ENCODE results near the gene STIL.

GRCh38 chr1:47362828-47363227 is 48.9 kb upstream of the STIL start:
- TF ChIP-seq ATF3 (IDR thresholded peaks at IDR 0.05) (no peak), CTCF (IDR thresholded peaks at IDR 0.05; ENCODE audit: low read depth, low read length, missing input control) (no peak), MAX (IDR thresholded peaks at IDR 0.05) (no peak), JUND (IDR thresholded peaks at IDR 0.05) (no peak), SP1 (IDR thresholded peaks at IDR 0.05) (no peak), HNF4G (IDR thresholded peaks at IDR 0.05) (no peak), RAD21 (IDR thresholded peaks at IDR 0.05) (no peak), FOXA1 (IDR thresholded peaks at IDR 0.05) (no peak), ZBTB33 (IDR thresholded peaks at IDR 0.05) (no peak)

Measured in liver (tissue), 3 donors.